ENCODE results near the gene IGLL1.
"Not testable (repeated sequence)": the region's sequence is repeated elsewhere in the genome, so short reads cannot be mapped to it uniquely, and the experiment has no call there.

IGLL1 gene

DNA sequence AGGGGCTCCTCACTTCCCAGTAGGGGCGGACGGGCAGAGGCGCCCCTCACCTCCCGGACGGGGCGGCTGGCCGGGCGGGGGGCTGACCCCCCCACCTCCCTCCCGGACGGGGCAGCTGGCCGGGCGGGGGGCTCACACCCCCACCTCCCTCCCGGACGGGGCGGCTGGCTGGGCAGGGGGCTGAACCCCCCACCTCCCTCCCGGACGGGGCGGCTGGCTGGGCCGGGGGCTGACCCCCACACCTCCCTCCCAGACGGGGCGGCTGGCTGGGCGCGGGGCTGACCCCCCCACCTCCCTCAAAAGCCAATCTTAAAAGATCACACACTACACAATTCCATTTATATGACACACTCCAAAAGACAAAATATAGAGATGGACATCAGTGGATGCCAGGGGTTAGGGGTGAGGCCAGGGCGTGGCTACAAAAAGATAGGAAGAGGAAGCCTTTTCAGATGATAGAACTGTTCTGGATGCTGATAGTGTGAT lies 19.0 kb downstream of the IGLL1 start:
- DNase-seq: not testable (repeated sequence)

- DNase-seq: not testable (repeated sequence)
Observed at GRCh38 chr22:23560215-23560614, 19.9 kb downstream of the IGLL1 start.

DNA sequence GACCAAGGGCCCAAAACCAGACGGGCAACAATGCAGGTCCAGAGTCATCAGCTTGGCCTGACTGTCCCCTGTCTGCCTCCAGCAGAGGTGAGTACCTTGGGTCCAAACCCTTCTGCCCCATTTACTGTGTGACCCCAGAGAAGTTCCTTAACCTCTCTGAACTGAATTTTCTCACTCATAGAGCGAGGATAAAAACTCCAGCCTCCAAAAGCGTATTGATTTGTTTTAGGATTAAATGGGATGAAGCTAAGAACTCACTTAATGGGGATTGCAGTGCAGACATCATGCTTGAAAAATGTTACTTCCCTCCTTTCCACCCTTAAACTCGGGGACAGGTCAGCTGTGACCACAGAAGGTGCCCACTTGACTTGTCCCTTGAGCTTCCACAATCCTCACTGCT lies 22.6 kb downstream of the IGLL1 start:
- DNase-seq: no peak

- DNase-seq: no peak
Observed at GRCh38 chr22:23557036-23557435, 23.1 kb downstream of the IGLL1 start.

- no peak for DNase-seq
Observed at GRCh38 chr22:23556026-23556620, 24.0 kb downstream of the IGLL1 start.

- no peak for DNase-seq
Observed at GRCh38 chr22:23555118-23555517, 25.0 kb downstream of the IGLL1 start.

DNA sequence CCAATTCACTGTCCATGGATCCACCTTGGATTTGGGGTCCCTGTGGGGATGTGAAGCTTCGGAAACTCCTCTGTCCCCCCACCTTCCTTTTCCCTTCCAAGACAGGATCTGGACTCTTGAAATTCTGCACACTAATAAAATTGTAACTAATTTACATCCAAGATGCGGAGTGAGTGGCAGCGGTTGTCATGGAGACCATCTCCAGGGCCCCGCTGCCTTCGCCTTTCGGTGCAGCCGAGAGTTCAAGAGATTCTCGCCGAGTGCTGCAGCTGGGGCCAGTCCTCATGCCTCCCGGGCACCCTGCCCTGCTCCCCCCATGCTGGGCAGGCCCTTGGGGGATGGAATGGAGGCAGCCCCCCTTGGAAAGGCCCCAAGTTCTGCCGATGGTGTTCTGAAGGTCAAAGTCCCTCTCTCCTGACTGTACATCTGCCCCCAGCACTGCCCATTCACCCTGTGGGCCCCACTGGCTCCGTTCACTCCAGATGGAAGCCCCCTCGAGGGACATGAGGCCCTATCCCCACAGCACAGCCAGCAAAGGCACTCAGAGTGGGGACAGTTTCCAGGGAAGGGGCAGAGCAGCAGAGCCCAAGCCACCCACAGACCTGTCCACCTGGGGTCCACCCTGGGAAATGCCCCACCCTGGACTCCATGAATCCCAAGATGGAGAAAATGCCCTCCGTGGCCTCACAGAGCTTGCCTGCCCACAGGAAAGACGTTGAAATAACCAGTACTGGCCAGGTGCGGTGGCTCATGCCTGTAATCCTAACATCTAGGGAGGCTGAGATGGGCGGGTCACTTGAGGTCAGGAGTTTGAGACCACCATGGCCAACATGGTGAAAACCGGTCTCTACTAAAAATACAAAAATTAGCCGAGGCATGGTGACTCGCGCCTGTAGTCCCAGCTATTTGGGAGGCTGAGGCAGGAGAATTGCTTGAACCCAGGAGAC lies 25.9 kb downstream of the IGLL1 start:
- DNase-seq: no peak

DNA sequence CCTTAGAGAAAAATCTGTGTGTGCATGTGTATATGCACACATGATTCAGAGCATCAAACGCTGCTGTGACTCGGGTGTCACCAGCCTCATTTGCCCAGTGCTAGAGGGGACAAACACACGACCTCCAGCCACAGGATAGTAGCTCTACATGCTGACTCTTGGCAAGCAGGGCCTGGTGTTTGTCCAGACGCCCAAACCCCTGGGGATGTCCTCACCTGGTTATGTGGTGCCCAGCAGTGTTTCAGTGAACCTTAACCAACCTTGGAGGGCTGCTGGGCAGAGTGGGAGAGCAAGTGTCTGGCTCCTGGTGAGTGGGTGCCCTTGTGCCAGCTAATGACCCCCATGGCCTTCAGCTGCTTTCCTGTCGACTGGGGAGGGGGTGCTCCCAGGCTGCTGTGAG lies 26.7 kb downstream of the IGLL1 start:
- no peak for DNase-seq

- no peak for DNase-seq
Observed at GRCh38 chr22:23552573-23552972, 27.5 kb downstream of the IGLL1 start.

- no peak for DNase-seq
Observed at GRCh38 chr22:23551385-23551784, 28.7 kb downstream of the IGLL1 start.

GRCh38 chr22:23550049-23550650 lies 29.9 kb downstream of the IGLL1 start:
- no peak for DNase-seq

DNA sequence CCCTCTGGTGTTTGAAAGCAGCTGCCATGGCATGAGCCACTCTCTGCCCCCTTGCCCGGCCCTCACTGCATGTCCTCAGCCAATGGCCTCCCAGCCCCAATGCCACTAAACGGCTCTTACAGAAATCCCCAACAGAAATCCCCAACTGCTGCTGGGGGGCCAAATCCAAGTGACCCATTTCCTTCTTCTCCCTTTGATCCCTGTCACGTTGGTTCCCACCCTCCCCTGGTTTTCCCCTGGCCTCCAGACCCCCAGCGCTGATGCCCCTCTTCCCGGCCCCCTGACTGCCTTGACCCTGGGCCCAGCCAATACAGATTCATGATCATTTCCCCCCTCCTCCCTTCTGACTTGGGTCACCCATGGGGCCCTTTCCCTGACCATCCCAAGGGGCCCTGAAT lies 30.9 kb downstream of the IGLL1 start:
- DNase-seq: no peak

- no peak for DNase-seq
Observed at GRCh38 chr22:23548501-23549197, 31.4 kb downstream of the IGLL1 start.

DNA sequence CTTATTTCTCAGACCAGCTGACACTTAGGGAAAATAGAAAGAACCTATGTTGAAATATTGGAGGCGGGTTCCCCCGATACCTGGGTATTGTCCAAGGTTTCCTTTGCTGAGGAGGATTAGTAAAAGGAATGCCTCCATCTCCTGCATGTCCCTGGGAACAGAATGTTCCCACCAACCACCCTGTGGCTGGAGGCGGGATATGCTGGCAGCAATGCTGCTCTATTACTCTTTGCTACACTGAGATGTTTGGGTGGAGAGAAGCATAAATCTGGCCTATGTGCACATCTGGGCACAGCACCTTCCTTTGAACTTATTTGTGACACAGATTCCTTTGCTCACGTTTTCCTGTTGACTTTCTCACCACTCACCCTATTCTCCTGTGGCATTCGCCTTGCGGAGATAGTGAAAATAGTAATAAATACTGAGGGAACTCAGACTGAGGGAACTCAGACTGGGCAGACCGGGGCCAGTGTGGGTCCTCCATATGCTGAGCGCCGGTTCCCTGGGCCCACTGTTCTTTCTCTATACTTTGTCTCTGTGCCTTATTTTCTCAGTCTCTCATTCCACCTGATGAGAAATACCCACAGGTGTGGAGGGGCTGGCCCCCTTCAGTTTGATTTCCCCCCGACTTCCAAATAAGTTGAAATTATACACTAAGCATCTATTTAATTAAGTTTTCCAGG lies 32.1 kb downstream of the IGLL1 start:
- no peak for DNase-seq

DNA sequence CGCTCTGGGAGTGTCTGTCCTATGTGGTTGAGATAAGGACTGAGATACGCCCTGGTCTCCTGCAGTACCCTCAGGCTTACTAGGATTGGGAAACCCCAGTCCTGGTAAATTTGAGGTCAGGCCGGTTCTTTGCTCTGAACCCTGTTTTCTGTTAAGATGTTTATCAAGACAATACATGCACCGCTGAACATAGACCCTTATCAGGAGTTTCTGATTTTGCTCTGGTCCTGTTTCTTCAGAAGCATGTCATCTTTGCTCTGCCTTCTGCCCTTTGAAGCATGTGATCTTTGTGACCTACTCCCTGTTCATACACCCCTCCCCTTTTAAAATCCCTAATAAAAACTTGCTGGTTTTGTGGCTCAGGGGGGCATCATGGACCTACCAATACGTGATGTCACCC lies 32.7 kb downstream of the IGLL1 start:
- DNase-seq: not testable (repeated sequence)

DNA sequence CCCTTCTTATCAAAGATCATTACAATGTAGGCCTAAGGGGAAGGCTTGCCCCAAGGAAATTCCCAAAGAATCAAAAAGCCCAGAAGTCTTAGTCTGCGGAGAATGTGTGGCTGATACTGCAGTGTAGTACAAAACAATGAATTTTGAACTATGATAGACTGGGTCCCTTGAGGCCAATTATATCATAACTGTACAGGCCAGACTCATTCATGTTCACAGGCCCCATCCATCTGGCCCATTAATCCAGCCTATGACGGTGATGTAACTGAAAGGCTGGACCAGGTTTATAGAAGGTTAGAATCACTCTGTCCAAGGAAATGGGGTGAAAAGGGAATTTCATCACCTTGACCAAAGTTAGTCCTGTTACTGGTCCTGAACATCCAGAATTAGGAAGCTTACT lies 35.2 kb downstream of the IGLL1 start:
- no peak for DNase-seq

- DNase-seq: not testable (repeated sequence)
Observed at GRCh38 chr22:23543506-23544000, 36.5 kb downstream of the IGLL1 start.

DNA sequence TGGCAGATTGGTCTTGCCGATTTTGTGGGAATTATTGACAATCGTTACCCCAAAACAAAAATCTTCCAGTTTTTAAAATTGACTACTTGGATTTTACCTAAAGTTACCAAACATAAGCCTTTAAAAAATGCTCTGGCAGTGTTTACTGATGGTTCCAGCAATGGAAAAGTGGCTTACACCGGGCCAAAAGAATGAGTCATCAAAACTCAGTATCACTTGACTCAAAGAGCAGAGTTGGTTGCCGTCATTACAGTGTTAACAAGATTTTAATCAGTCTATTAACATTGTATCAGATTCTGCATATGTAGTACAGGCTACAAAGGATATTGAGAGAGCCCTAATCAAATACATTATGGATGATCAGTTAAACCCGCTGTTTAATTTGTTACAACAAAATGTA lies 37.2 kb downstream of the IGLL1 start:
- DNase-seq: no peak

DNA sequence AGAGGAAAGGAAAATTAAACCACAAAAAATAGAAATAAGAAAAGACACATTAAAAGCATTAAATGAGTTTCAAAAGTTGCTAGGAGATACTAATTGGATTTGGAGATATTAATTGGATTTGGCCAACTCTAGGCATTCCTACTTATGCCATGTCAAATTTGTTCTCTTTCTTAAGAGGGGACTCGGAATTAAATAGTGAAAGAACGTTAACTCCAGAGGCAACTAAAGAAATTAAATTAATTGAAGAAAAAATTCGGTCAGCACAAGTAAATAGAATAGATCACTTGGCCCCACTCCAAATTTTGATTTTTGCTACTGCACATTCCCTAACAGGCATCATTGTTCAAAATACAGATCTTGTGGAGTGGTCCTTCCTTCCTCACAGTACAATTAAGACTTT lies 37.7 kb downstream of the IGLL1 start:
- DNase-seq: not testable (repeated sequence)

DNA sequence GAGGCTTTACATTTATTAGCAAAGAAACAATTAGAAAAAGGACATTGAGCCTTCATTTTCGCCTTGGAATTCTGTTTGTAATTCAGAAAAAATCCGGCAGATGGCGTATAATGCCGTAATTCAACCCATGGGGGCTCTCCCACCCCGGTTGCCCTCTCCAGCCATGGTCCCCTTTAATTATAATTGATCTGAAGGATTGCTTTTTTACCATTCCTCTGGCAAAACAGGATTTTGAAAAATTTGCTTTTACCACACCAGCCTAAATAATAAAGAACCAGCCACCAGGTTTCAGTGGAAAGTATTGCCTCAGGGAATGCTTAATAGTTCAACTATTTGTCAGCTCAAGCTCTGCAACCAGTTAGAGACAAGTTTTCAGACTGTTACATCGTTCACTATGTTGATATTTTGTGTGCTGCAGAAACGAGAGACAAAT lies 38.2 kb downstream of the IGLL1 start:
- not testable (repeated sequence) for DNase-seq

GRCh38 chr22:23540837-23541236 lies 39.3 kb downstream of the IGLL1 start:
- not testable (repeated sequence) for DNase-seq

GRCh38 chr22:23539839-23540198 lies 40.3 kb downstream of the IGLL1 start:
- DNase-seq: not testable (repeated sequence)

All from NCI-H187 treated with DMSO at 0.1 percent for 48 hours (cell line).